GM19193 (cell line): ENCODE measurements around the gene CRYL1.

Experiments
- POLR2A ChIP-seq: IDR thresholded peaks from 4 replicates; pipeline ENCODE4 v1.6.1; 2011; ENCODE audit not compliant: insufficient read depth, insufficient read length; ENCODE audit errors: extremely low read depth

The CRYL1 gene

GRCh38 chr13:20414546-20415305 lies 110.9 kb downstream of the CRYL1 start:
- TF ChIP-seq POLR2A: no peak

DNA sequence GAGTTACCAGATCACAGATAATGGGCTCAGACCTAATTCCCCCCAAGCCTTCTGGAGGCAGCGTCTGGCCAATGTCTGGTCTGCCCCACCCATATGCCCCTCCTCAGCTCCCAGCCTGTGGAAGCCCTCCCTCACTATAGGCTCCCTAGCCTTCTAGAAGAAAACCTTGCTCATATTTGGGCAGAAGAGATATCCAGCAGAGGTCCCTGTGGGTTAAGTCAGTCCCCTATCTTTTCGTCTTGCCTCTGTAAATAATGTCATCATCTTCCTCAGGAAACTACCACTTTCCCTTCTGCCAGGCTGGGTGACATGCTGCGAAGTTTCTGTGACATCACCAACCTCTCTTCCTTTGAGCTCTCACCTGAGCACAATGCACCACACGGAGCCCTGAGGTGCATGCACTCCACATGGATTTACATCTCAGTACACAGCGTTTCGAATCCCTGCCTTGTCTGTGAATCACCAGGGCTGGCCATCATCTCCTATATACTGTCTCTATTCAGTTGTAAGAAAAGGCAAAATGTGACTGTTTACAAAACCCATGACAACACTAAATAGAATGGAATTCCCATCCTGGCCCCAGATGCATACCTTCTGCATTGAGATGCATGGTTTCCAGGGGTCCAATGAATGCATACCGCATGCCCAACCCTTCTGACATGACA lies 112.8 kb downstream of the CRYL1 start:
- no peak for TF ChIP-seq POLR2A

DNA sequence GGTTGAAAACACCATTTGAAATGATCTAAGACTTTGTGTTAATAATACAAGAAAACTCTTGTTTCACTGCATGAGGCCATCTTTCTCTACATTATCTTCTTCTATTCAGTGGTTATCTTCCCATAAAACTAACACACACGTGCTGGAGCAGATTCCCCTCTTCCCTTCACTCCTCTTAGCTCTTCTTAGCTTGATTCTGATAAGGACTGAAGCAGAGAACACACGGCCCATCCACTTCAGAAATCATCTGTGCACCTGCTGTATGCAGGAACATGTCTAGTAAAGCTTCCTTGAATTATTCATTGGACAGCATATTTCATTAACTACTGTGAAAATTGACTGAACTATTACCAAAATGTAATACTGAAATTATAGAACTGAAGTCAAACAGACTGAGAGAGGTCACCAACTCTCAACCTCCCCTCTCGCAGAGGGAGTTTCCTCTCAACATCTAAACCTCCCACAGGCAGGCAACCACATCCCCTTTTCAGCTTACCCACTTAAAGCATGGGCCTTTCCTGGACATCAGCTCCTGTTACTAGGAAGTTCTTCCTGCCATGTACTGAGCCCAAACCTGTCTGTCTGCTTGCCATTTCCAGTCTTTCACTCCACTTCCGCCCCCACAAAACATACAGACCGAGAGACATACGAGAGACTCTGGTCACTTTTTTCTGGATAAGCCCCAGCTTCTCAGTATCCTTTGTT lies 113.9 kb downstream of the CRYL1 start:
- no peak for TF ChIP-seq POLR2A

- TF ChIP-seq POLR2A: no peak
Measured at GRCh38 chr13:20410726-20411125, 114.9 kb downstream of the CRYL1 start.

GRCh38 chr13:20408181-20408580 lies 117.5 kb downstream of the CRYL1 start:
- no peak for TF ChIP-seq POLR2A

GRCh38 chr13:20407759-20408158 lies 117.9 kb downstream of the CRYL1 start:
- no peak for TF ChIP-seq POLR2A

DNA sequence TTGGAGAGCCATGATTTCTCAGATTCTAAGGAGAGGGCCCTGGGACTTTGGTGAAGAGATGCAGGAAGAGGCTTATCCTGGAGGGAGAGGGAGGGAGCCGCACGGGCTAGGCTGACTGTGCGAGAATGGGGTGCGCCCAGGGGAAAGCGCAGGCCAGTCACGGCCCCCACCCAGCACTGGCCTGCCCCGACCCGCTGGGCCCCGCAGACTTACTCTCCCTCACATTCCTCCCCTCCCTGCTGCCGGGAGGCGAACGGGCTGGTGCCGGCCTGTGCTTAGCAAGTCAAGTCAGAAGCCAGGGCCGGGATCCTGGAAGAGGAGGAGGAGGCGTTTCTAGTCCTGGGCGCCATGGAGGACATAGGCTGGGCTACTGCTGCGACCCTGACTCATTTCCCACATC lies 120.0 kb downstream of the CRYL1 start:
- TF ChIP-seq POLR2A: no peak

DNA sequence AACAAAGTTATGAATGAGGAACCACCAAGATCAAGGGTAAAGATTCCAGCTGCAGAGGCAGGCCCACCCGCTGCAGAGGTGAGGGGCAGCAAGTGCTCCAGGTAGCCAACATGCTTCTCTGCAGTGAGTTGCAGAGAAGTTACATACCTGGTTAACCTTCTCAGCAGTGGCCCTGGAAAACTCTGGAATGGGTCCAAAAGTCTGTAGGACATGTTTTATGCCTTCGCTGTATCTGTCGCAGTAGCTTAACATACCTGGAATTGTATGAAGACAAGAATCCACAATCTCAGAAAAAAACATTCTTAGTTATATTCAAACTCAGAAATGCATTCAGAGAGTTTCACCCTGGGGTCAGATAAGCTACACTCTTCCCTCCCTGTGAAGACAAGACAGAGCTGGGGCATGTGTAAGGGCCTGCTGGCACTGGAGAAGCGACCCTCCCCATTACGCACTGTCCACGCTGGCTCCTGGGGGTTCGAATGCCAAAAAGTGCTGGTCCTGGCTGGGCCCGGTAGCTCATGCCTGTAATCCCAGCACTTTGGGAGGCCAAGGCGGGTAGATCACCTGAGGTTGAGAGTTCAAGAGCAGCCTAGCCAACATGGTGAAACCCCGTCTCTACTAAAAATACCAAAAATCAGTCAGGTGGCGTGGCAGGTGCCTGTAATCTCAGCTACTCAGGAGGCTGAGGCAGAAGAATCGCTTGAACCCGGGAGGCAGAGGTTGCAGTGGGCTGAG lies 121.0 kb downstream of the CRYL1 start:
- no peak for TF ChIP-seq POLR2A

GRCh38 chr13:20403826-20404225 lies 121.8 kb downstream of the CRYL1 start:
- no peak for TF ChIP-seq POLR2A

GRCh38 chr13:20402881-20403280 lies 122.8 kb downstream of the CRYL1 start:
- TF ChIP-seq POLR2A: no peak

GRCh38 chr13:20401931-20402856 lies 123.5 kb downstream of the CRYL1 start:
- no peak for TF ChIP-seq POLR2A

DNA sequence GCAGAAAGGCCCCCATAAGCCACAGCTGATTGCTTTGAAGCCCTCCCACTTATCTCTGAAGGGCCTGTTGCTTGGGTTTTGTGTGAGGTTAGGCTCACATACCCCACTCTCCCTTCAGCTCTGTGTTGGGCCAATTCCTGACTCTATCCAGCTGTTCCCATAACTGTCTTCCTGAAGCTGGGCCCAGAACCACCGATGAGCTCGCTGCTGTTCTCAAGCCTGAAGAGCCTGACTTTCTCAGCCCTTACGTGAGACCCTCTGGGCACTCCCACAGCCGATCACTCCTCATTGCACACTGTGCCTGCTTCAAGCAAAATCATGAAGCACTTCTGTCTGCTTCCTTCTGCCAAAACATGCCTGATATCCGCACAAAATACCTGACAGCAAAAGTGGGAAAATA lies 124.1 kb downstream of the CRYL1 start:
- TF ChIP-seq POLR2A: no peak

DNA sequence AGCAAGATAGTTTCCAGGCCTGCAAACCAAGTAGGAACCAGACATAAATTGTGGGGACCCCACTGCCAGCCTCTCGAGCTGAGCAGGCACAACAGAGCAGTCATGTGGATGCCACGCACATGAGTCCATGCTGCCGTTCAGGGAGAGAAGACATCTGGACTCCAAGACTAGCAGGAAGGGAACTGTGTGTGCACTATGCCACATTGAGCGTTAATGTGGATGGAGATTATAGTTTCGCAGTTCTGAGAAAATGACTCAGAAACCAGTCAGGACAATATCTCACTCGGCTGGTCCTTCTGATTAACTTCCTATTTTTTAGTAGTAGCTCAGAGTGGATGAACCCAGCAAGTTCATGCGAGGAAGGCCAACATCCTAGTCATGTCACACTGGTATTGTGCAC lies 124.9 kb downstream of the CRYL1 start:
- no peak for TF ChIP-seq POLR2A

DNA sequence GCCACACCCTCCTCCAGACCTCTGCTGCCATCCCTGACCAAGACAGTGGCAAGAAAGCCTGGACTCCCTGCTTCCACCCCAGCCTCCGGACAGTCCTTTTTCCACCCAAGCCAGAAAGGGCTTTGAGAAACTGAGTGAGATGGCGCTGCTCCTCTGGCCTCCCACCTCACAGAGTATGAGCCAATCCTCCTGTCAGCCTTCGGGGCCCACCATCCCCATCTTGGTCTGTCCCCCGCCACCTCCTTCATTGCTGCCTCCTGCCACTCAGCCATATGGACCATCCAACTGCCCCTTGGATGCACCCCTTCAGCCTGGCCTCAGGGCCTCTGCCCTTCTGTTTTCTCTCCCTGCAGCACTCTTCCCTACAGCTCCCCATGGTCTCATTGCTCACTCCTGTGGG lies 125.7 kb downstream of the CRYL1 start:
- TF ChIP-seq POLR2A: no peak

GRCh38 chr13:20399515-20399914 lies 126.1 kb downstream of the CRYL1 start:
- TF ChIP-seq POLR2A: no peak

- TF ChIP-seq POLR2A: no peak
Measured at GRCh38 chr13:20398459-20398858, 127.2 kb downstream of the CRYL1 start.
